ENCODE measurements around the gene DOCK9. TPM values are rescaled to one million over a fixed set of nuclear protein-coding genes. Genes with fewer than 3 reads are reported as not detected.

DOCK9 gene
- total RNA-seq, 1 donor: 44.5 TPM

GRCh38 chr13:98803921-98804320 is 173.9 kb downstream of the DOCK9 start:
- H3K4me2 ChIP-seq (ENCODE audit: insufficient read depth, low read length): no peak overlapping the region
- peaks cover 5% of the 10 kb centered on the region for H3K4me1 ChIP-seq (ENCODE audit: insufficient read depth, low read length)
- TF ChIP-seq CTCF (IDR thresholded peaks at IDR 0.05; ENCODE audit: extremely low read depth, low read depth, low read length): no peak
- H3K27me3 ChIP-seq (ENCODE audit: insufficient read depth, low read length): no peaks in the 10 kb centered on the region
- H3K79me2 ChIP-seq (ENCODE audit: insufficient read depth, low read length): no peaks in the 10 kb centered on the region
- H4K20me1 ChIP-seq (ENCODE audit: insufficient read depth, low read length): no peaks in the 10 kb centered on the region
- H3K36me3 ChIP-seq (ENCODE audit: insufficient read depth, low read length): no peaks in the 10 kb centered on the region
- no peaks in the 10 kb centered on the region for H3K9me3 ChIP-seq (ENCODE audit: low read depth, low read length)
- no peak overlapping the region for H2AFZ ChIP-seq (ENCODE audit: low read length)
- no peak for DNase-seq (ENCODE audit: insufficient read length, low spot score, missing footprints)
- no peak overlapping the region for H3K27ac ChIP-seq (ENCODE audit: low read depth, low read length)
- no peak overlapping the region for H3K4me3 ChIP-seq (ENCODE audit: insufficient read depth, low read length)

GRCh38 chr13:98803111-98803561 is 174.7 kb downstream of the DOCK9 start:
- Histone ChIP-seq H3K4me2 (ENCODE audit: insufficient read depth, low read length) (no peak overlapping the region), H3K9me3 (ENCODE audit: low read depth, low read length) (no peaks in the 10 kb centered on the region), H3K27me3 (ENCODE audit: insufficient read depth, low read length) (no peaks in the 10 kb centered on the region), H3K36me3 (ENCODE audit: insufficient read depth, low read length) (no peaks in the 10 kb centered on the region), H3K27ac (ENCODE audit: low read depth, low read length) (no peak overlapping the region), H2AFZ (ENCODE audit: low read length) (no peak overlapping the region), H4K20me1 (ENCODE audit: insufficient read depth, low read length) (no peaks in the 10 kb centered on the region), H3K79me2 (ENCODE audit: insufficient read depth, low read length) (no peaks in the 10 kb centered on the region), H3K4me1 (ENCODE audit: insufficient read depth, low read length) (peaks cover 10% of the 10 kb centered on the region), H3K4me3 (ENCODE audit: insufficient read depth, low read length) (no peak overlapping the region)
- no peak for TF ChIP-seq CTCF (IDR thresholded peaks at IDR 0.05; ENCODE audit: extremely low read depth, low read depth, low read length)
- DNase-seq (ENCODE audit: insufficient read length, low spot score, missing footprints): no peak

GRCh38 chr13:98802559-98802958 is 175.3 kb downstream of the DOCK9 start:
- H2AFZ ChIP-seq (ENCODE audit: low read length): no peak overlapping the region
- no peak overlapping the region for H3K4me2 ChIP-seq (ENCODE audit: insufficient read depth, low read length)
- H3K27me3 ChIP-seq (ENCODE audit: insufficient read depth, low read length): no peaks in the 10 kb centered on the region
- DNase-seq (ENCODE audit: insufficient read length, low spot score, missing footprints): no peak
- H3K4me3 ChIP-seq (ENCODE audit: insufficient read depth, low read length): no peak overlapping the region
- no peaks in the 10 kb centered on the region for H3K36me3 ChIP-seq (ENCODE audit: insufficient read depth, low read length)
- no peaks in the 10 kb centered on the region for H3K79me2 ChIP-seq (ENCODE audit: insufficient read depth, low read length)
- no peaks in the 10 kb centered on the region for H4K20me1 ChIP-seq (ENCODE audit: insufficient read depth, low read length)
- no peak for TF ChIP-seq CTCF (IDR thresholded peaks at IDR 0.05; ENCODE audit: extremely low read depth, low read depth, low read length)
- no peak overlapping the region for H3K27ac ChIP-seq (ENCODE audit: low read depth, low read length)
- H3K9me3 ChIP-seq (ENCODE audit: low read depth, low read length): no peaks in the 10 kb centered on the region
- H3K4me1 ChIP-seq (ENCODE audit: insufficient read depth, low read length): peaks cover 10% of the 10 kb centered on the region

- Histone ChIP-seq H3K9me3 (ENCODE audit: low read depth, low read length) (no peaks in the 10 kb centered on the region), H3K27ac (ENCODE audit: low read depth, low read length) (no peak overlapping the region), H4K20me1 (ENCODE audit: insufficient read depth, low read length) (no peaks in the 10 kb centered on the region), H3K79me2 (ENCODE audit: insufficient read depth, low read length) (no peaks in the 10 kb centered on the region), H3K27me3 (ENCODE audit: insufficient read depth, low read length) (no peaks in the 10 kb centered on the region), H3K4me3 (ENCODE audit: insufficient read depth, low read length) (no peak overlapping the region), H2AFZ (ENCODE audit: low read length) (no peak overlapping the region), H3K36me3 (ENCODE audit: insufficient read depth, low read length) (no peaks in the 10 kb centered on the region), H3K4me1 (ENCODE audit: insufficient read depth, low read length) (peaks cover 10% of the 10 kb centered on the region), H3K4me2 (ENCODE audit: insufficient read depth, low read length) (no peak overlapping the region)
- DNase-seq (ENCODE audit: insufficient read length, low spot score, missing footprints): no peak
- TF ChIP-seq CTCF (IDR thresholded peaks at IDR 0.05; ENCODE audit: extremely low read depth, low read depth, low read length): no peak
These were observed 176.0 kb downstream of the DOCK9 start for GRCh38 chr13:98801626-98802418.

All from osteoblast (primary cell).